Measurements from ENCODE around the gene CASQ1. TPM values are rescaled to one million over a fixed set of nuclear protein-coding genes. Genes with fewer than 3 reads are reported as not detected.

Gene CASQ1
- total and polyA plus RNA-seq, 2 donors (not counting 1 experiment from before 2014, with no cell fraction given): not detected

- POLR2A ChIA-PET: no interaction called here
- 93% methylated on average over 9 of the region's 9 CpGs for WGBS (ENCODE audit: insufficient coverage)
- CTCF ChIA-PET: no interaction called here
- Mint-ChIP-seq H3K27ac (no peak overlapping the region), H3K4me1 (peaks cover 15% of the 10 kb centered on the region), H3K27me3 (peaks cover 14% of the 10 kb centered on the region), H3K4me3 (no peak overlapping the region), H3K9me3 (ENCODE audit: insufficient read depth) (no peaks in the 10 kb centered on the region)
- no peaks in the 10 kb centered on the region for H3K79me2 ChIP-seq (ENCODE audit: control insufficient read depth, insufficient read depth, low read length)
- H3K27ac ChIP-seq (ENCODE audit: low read length in 2 of 2): no peak overlapping the region
- ATAC-seq (ENCODE audit: low read depth) (no peak), DNase-seq (no peak)
- no peak overlapping the region for H3K4me2 ChIP-seq (replicated peaks; ENCODE audit: low read depth, low read length, poor library complexity, severe bottlenecking)
- no peaks in the 10 kb centered on the region for H3K36me3 ChIP-seq (replicated peaks in 1 of 2; ENCODE audit: control extremely low read depth in 1 of 2, control insufficient read depth in 1 of 2, extremely low read depth in 1 of 2, insufficient read depth in 2 of 2, low read length in 1 of 2)
- no peaks in the 10 kb centered on the region for H3K27me3 ChIP-seq (replicated peaks in 1 of 4; ENCODE audit: control extremely low read depth in 1 of 4, control insufficient read depth in 3 of 4, insufficient read depth in 4 of 4, low read length in 3 of 4)
- intact Hi-C loops (cut with micrococcal nuclease): no loop called here
- no peak overlapping the region for H2AFZ ChIP-seq (ENCODE audit: insufficient read depth, low read depth, low read length, poor library complexity, severe bottlenecking)
- no peaks in the 10 kb centered on the region for H3K9me3 ChIP-seq (ENCODE audit: control extremely low read depth in 1 of 3, control insufficient read depth in 2 of 3, insufficient read depth in 1 of 3, low read length in 2 of 3)
- H3K4me3 ChIP-seq (ENCODE audit: control extremely low read depth in 1 of 5, extremely low read depth in 1 of 5, insufficient read depth in 1 of 5, low read depth in 2 of 5, low read length in 4 of 5): no peak overlapping the region
- peaks cover 9 to 14% of the 10 kb centered on the region in 2 donors for H3K4me1 ChIP-seq (ENCODE audit: control insufficient read depth in 2 of 2, insufficient read depth in 2 of 2, low read length in 2 of 2)
- H4K20me1 ChIP-seq (ENCODE audit: control insufficient read depth, insufficient read depth, low read length, poor library complexity, severe bottlenecking): no peaks in the 10 kb centered on the region
- no peak for TF ChIP-seq CTCF (IDR thresholded peaks at IDR 0.05)
- TF ChIP-seq EZH2 (IDR thresholded peaks at IDR 0.05; ENCODE audit: borderline replicate concordance, insufficient read depth, low read depth, low read length, poor library complexity, severe bottlenecking): no peak
- no peak overlapping the region for H3K9ac ChIP-seq (ENCODE audit: low read length)
Observed at GRCh38 chr1:160171980-160172379, 18.4 kb upstream of the CASQ1 start.

DNA sequence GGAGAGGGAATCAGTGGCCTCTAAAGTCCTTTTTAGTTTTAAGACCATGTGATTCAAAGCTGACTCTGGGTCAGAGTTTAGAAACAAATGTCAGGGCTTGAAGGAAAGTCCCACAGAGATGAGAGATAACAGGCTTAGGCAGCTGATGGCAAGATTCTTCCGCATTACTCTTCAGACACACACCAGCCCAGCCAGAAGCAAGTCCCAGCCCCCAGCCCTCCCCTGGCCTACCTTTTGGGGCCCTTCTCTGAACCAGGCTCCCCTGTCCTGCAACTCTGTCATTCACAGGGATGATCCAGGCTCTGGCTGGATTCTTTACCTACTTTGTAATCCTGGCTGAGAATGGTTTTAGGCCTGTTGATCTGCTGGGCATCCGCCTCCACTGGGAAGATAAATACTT is 13.1 kb upstream of the CASQ1 start:
- H3K4me2 ChIP-seq (replicated peaks; ENCODE audit: low read depth, low read length, poor library complexity, severe bottlenecking): no peak overlapping the region
- no peaks in the 10 kb centered on the region for H3K9me3 Mint-ChIP-seq (ENCODE audit: insufficient read depth)
- ATAC-seq (ENCODE audit: low read depth): no peak
- H3K4me1 Mint-ChIP-seq: no peaks in the 10 kb centered on the region
- no peak overlapping the region for H3K27ac Mint-ChIP-seq
- peaks cover 31% of the 10 kb centered on the region for H3K27me3 Mint-ChIP-seq
- no peak overlapping the region for H2AFZ ChIP-seq (ENCODE audit: insufficient read depth, low read depth, low read length, poor library complexity, severe bottlenecking)
- peaks cover 0 to 3% (median 0%) of the 10 kb centered on the region in 4 experiments for H3K27me3 ChIP-seq (replicated peaks in 1 of 4; ENCODE audit: control extremely low read depth in 1 of 4, control insufficient read depth in 3 of 4, insufficient read depth in 4 of 4, low read length in 3 of 4)
- 100% methylated on average over 2 of the region's 2 CpGs for WGBS (ENCODE audit: insufficient coverage)
- POLR2A ChIA-PET: no interaction called here
- no peaks in the 10 kb centered on the region for H3K9me3 ChIP-seq (ENCODE audit: control extremely low read depth in 1 of 3, control insufficient read depth in 2 of 3, insufficient read depth in 1 of 3, low read length in 2 of 3)
- CTCF ChIA-PET: interaction anchor here (0.5 kb wide), 1 partner anchor 230 kb away, joined by 3 read pairs; no protein-coding TSS in a partner anchor
- H3K36me3 ChIP-seq (replicated peaks in 1 of 2; ENCODE audit: control extremely low read depth in 1 of 2, control insufficient read depth in 1 of 2, extremely low read depth in 1 of 2, insufficient read depth in 2 of 2, low read length in 1 of 2): no peaks in the 10 kb centered on the region
- H3K4me1 ChIP-seq (ENCODE audit: control insufficient read depth in 2 of 2, insufficient read depth in 2 of 2, low read length in 2 of 2): no peaks in the 10 kb centered on the region
- no peak overlapping the region for H3K4me3 Mint-ChIP-seq
- no peaks in the 10 kb centered on the region for H3K79me2 ChIP-seq (ENCODE audit: control insufficient read depth, insufficient read depth, low read length)
- no peak overlapping the region for H3K27ac ChIP-seq (ENCODE audit: low read length in 2 of 2)
- no peak overlapping the region for H3K4me3 ChIP-seq (ENCODE audit: control extremely low read depth in 1 of 5, extremely low read depth in 1 of 5, insufficient read depth in 1 of 5, low read depth in 2 of 5, low read length in 4 of 5)
- no peaks in the 10 kb centered on the region for H4K20me1 ChIP-seq (ENCODE audit: control insufficient read depth, insufficient read depth, low read length, poor library complexity, severe bottlenecking)
- no peak overlapping the region for H3K9ac ChIP-seq (ENCODE audit: low read length)
- DNase-seq: no peak
- TF ChIP-seq CTCF (IDR thresholded peaks at IDR 0.05) (no peak), EZH2 (IDR thresholded peaks at IDR 0.05; ENCODE audit: borderline replicate concordance, insufficient read depth, low read depth, low read length, poor library complexity, severe bottlenecking) (no peak)
- intact Hi-C loops (cut with micrococcal nuclease): no loop called here

Measured in B cell (primary cell).